Pons (tissue), 1 donor: Measurements from ENCODE around the gene CHMP3.
"Not testable (repeated sequence)": the region's sequence is repeated elsewhere in the genome, so short reads cannot be mapped to it uniquely, and the experiment has no call there.

Experiments used
- DNase-seq: peaks from one replicate; pipeline ENCODE4 v3.0.0-alpha.2; 2016; ENCODE audit warnings: low spot score

Gene CHMP3

GRCh38 chr2:86507600-86507999 is 55.6 kb downstream of the CHMP3 start:
- no peak for DNase-seq

GRCh38 chr2:86500325-86501083 is 62.7 kb downstream of the CHMP3 start:
- DNase-seq = no peak

- no peak for DNase-seq
Measured at GRCh38 chr2:86499326-86499725, 63.9 kb downstream of the CHMP3 start.

- DNase-seq = no peak
Measured at GRCh38 chr2:86498468-86499260, 64.6 kb downstream of the CHMP3 start.

- DNase-seq = not testable (repeated sequence)
Measured at GRCh38 chr2:86496391-86496790, 66.9 kb downstream of the CHMP3 start.

GRCh38 chr2:86492048-86492453 is 71.2 kb downstream of the CHMP3 start:
- no peak for DNase-seq

GRCh38 chr2:86491088-86491487 is 72.2 kb downstream of the CHMP3 start:
- DNase-seq = no peak

GRCh38 chr2:86490245-86490644 is 73.0 kb downstream of the CHMP3 start:
- no peak for DNase-seq

GRCh38 chr2:86489542-86489941 is 73.7 kb downstream of the CHMP3 start:
- no peak for DNase-seq

- DNase-seq = no peak
Measured at GRCh38 chr2:86488561-86489250, 74.5 kb downstream of the CHMP3 start.

- DNase-seq = no peak
Measured at GRCh38 chr2:86487062-86487461, 76.2 kb downstream of the CHMP3 start.

GRCh38 chr2:86485802-86486201 is 77.4 kb downstream of the CHMP3 start:
- DNase-seq = no peak

- no peak for DNase-seq
Measured at GRCh38 chr2:86485103-86485502, 78.1 kb downstream of the CHMP3 start.

- DNase-seq = no peak
Measured at GRCh38 chr2:86484385-86484784, 78.9 kb downstream of the CHMP3 start.

- no peak for DNase-seq
Measured at GRCh38 chr2:86482034-86482433, 81.2 kb downstream of the CHMP3 start.

GRCh38 chr2:86480105-86480504 is 83.1 kb downstream of the CHMP3 start:
- DNase-seq = peak; percentile 59

- no peak for DNase-seq
Measured at GRCh38 chr2:86477349-86477748, 85.9 kb downstream of the CHMP3 start.

- no peak for DNase-seq
Measured at GRCh38 chr2:86476918-86477317, 86.3 kb downstream of the CHMP3 start.

- no peak for DNase-seq
Measured at GRCh38 chr2:86476092-86476491, 87.2 kb downstream of the CHMP3 start.

GRCh38 chr2:86471637-86472036 is 91.6 kb downstream of the CHMP3 start:
- DNase-seq = no peak

GRCh38 chr2:86470890-86471289 is 92.4 kb downstream of the CHMP3 start:
- DNase-seq = no peak

- DNase-seq = no peak
Measured at GRCh38 chr2:86468162-86469033, 94.8 kb downstream of the CHMP3 start.
